ENCODE measurements around the gene CLTCL1. TPM values are rescaled to one million over a fixed set of nuclear protein-coding genes. Genes with fewer than 3 reads are reported as not detected.
"Not testable (repeated sequence)": the region's sequence is repeated elsewhere in the genome, so short reads cannot be mapped to it uniquely, and the experiment has no call there.

The CLTCL1 gene
- total and polyA plus RNA-seq, 4 experiments from 2014 or later, result 0.80 to 1.7 TPM; not detected in 2

GRCh38 chr22:19156109-19156508, 135.4 kb downstream of the CLTCL1 start:
- H3K27ac ChIP-seq (ENCODE audit: low read depth, low read length); H3K27ac Mint-ChIP-seq; CTCF ChIA-PET (ENCODE audit: partially characterized antibody); intact Hi-C loops (cut with micrococcal nuclease); H3K9me3 ChIP-seq (ENCODE audit: control insufficient read depth in 1 of 2, low read length in 2 of 2); POLR2A ChIA-PET (ENCODE audit: partially characterized antibody); DNase-seq; H3K4me1 ChIP-seq (ENCODE audit: insufficient read depth, low read length); H3K4me3 ChIP-seq (ENCODE audit: low read length in 2 of 2); H3K36me3 Mint-ChIP-seq; H3K36me3 ChIP-seq (ENCODE audit: insufficient read depth, low read length); H3K4me3 Mint-ChIP-seq: not testable (repeated sequence)
- Mint-ChIP-seq H3K9me3 (peaks cover 0 to 11% (median under 1%) of the 10 kb centered on the region in 8 donors), H3K4me1 (peaks cover 3 to 11% (median 7%) of the 10 kb centered on the region in 4 donors), H3K27me3 (peaks cover 30 to 32% of the 10 kb centered on the region in 2 donors)
- H3K27me3 ChIP-seq (ENCODE audit: insufficient read depth, low read length), result peaks cover 12% of the 10 kb centered on the region

- peaks cover 5 to 18% (median 11%) of the 10 kb centered on the region in 4 donors for H3K4me1 Mint-ChIP-seq
- H3K4me3 Mint-ChIP-seq, result peak overlapping the region in 1 of 8 donors; percentile 27
- H3K27ac Mint-ChIP-seq, result no peak overlapping the region
- no peaks in the 10 kb centered on the region for H3K4me1 ChIP-seq (ENCODE audit: insufficient read depth, low read length)
- no peaks in the 10 kb centered on the region for H3K36me3 Mint-ChIP-seq
- H3K27me3 ChIP-seq (ENCODE audit: insufficient read depth, low read length), result peaks cover 23% of the 10 kb centered on the region
- intact Hi-C loops (cut with micrococcal nuclease), result no loop called here
- POLR2A ChIA-PET (ENCODE audit: partially characterized antibody), result no interaction called here
- no peak overlapping the region for H3K27ac ChIP-seq (ENCODE audit: low read depth, low read length)
- no peak overlapping the region for H3K4me3 ChIP-seq (ENCODE audit: low read length in 2 of 2)
- H3K9me3 ChIP-seq (ENCODE audit: control insufficient read depth in 1 of 2, low read length in 2 of 2), result no peaks in the 10 kb centered on the region
- no peaks in the 10 kb centered on the region for H3K36me3 ChIP-seq (ENCODE audit: insufficient read depth, low read length)
- peaks cover 29 to 35% of the 10 kb centered on the region in 2 donors for H3K27me3 Mint-ChIP-seq
- no peak for DNase-seq
- peaks cover 0 to 11% (median under 1%) of the 10 kb centered on the region in 8 donors for H3K9me3 Mint-ChIP-seq
- CTCF ChIA-PET (ENCODE audit: partially characterized antibody), result interaction anchor here (1.8 to 2.2 kb wide), 2 partner anchors 8 to 477 kb away, joined by 5 to 7 read pairs; partner anchors contain the start of gene ESS2
These were observed 138.3 kb downstream of the CLTCL1 start for GRCh38 chr22:19152942-19153883.

GRCh38 chr22:19151329-19152191, 140.0 kb downstream of the CLTCL1 start:
- no peak for DNase-seq
- Histone ChIP-seq H3K4me1 (ENCODE audit: insufficient read depth, low read length) (no peaks in the 10 kb centered on the region), H3K9me3 (ENCODE audit: control insufficient read depth in 1 of 2, low read length in 2 of 2) (no peaks in the 10 kb centered on the region), H3K4me3 (ENCODE audit: low read length in 2 of 2) (no peak overlapping the region), H3K27ac (ENCODE audit: low read depth, low read length) (no peak overlapping the region), H3K36me3 (ENCODE audit: insufficient read depth, low read length) (no peaks in the 10 kb centered on the region), H3K27me3 (ENCODE audit: insufficient read depth, low read length) (peaks cover 23% of the 10 kb centered on the region)
- peaks cover 30 to 35% of the 10 kb centered on the region in 2 donors for H3K27me3 Mint-ChIP-seq
- H3K4me3 Mint-ChIP-seq, result peak overlapping the region; percentile 43 to 83 (median 62)
- H3K36me3 Mint-ChIP-seq, result no peaks in the 10 kb centered on the region
- intact Hi-C loops (cut with micrococcal nuclease), result no loop called here
- ChIA-PET POLR2A (ENCODE audit: partially characterized antibody) (no interaction called here), CTCF (ENCODE audit: partially characterized antibody) (no interaction called here)
- peaks cover 0 to 11% (median under 1%) of the 10 kb centered on the region in 8 donors for H3K9me3 Mint-ChIP-seq
- H3K27ac Mint-ChIP-seq, result peak overlapping the region in 1 of 7 donors; percentile 73
- H3K4me1 Mint-ChIP-seq, result peaks cover 5 to 18% (median 11%) of the 10 kb centered on the region in 4 donors

GRCh38 chr22:19150482-19151328, 140.8 kb downstream of the CLTCL1 start:
- H3K27ac Mint-ChIP-seq, result peak overlapping the region in 1 of 7 donors; percentile 73
- CTCF ChIA-PET (ENCODE audit: partially characterized antibody), result no interaction called here

GRCh38 chr22:19149991-19150390, 141.5 kb downstream of the CLTCL1 start, which contains the start of gene GSC2:
TSS of gene GSC2 (minus strand) at chr22:19150292. CDS start at chr22:19150283, 9 bp downstream.
- Histone ChIP-seq H3K36me3 (ENCODE audit: insufficient read depth, low read length) (no peaks in the 10 kb centered on the region), H3K9me3 (ENCODE audit: control insufficient read depth in 1 of 2, low read length in 2 of 2) (no peaks in the 10 kb centered on the region), H3K27me3 (ENCODE audit: insufficient read depth, low read length) (peaks cover 23% of the 10 kb centered on the region), H3K4me3 (ENCODE audit: low read length in 2 of 2) (peak within 1 kb of the TSS in 1 of 2 donors; percentile 14), H3K4me1 (ENCODE audit: insufficient read depth, low read length) (no peaks in the 10 kb centered on the region), H3K27ac (ENCODE audit: low read depth, low read length) (no peak within 1 kb of the TSS)
- ChIA-PET POLR2A (ENCODE audit: partially characterized antibody) (no interaction called here), CTCF (ENCODE audit: partially characterized antibody) (no interaction called here)
- H3K9me3 Mint-ChIP-seq, result peaks cover 0 to 11% (median under 1%) of the 10 kb centered on the region in 8 donors
- H3K27ac Mint-ChIP-seq, result peak within 1 kb of the TSS in 1 of 7 donors; percentile 73
- DNase-seq, result no peak
- peak within 1 kb of the TSS; percentile 59 to 83 (median 74) for H3K4me3 Mint-ChIP-seq
- intact Hi-C loops (cut with micrococcal nuclease), result no loop called here
- peaks cover 27 to 33% of the 10 kb centered on the region in 2 donors for H3K27me3 Mint-ChIP-seq
- peaks cover 5 to 18% (median 11%) of the 10 kb centered on the region in 4 donors for H3K4me1 Mint-ChIP-seq
- no peaks in the 10 kb centered on the region for H3K36me3 Mint-ChIP-seq

More at GRCh38 chr22:19150482-19151328, 140.8 kb downstream of the CLTCL1 start:
- POLR2A ChIA-PET (ENCODE audit: partially characterized antibody), result no interaction called here
- H3K9me3 ChIP-seq (ENCODE audit: control insufficient read depth in 1 of 2, low read length in 2 of 2), result no peaks in the 10 kb centered on the region
- intact Hi-C loops (cut with micrococcal nuclease), result no loop called here
- H3K36me3 ChIP-seq (ENCODE audit: insufficient read depth, low read length), result no peaks in the 10 kb centered on the region
- H3K4me3 ChIP-seq (ENCODE audit: low read length in 2 of 2), result no peak overlapping the region
- H3K27me3 Mint-ChIP-seq, result peaks cover 27 to 33% of the 10 kb centered on the region in 2 donors
- peak overlapping the region; percentile 5 to 83 (median 62) for H3K4me3 Mint-ChIP-seq
- H3K27ac ChIP-seq (ENCODE audit: low read depth, low read length), result no peak overlapping the region
- H3K4me1 ChIP-seq (ENCODE audit: insufficient read depth, low read length), result no peaks in the 10 kb centered on the region
- H3K27me3 ChIP-seq (ENCODE audit: insufficient read depth, low read length), result peaks cover 23% of the 10 kb centered on the region
- no peaks in the 10 kb centered on the region for H3K36me3 Mint-ChIP-seq
- no peak for DNase-seq
- H3K4me1 Mint-ChIP-seq, result peaks cover 5 to 18% (median 11%) of the 10 kb centered on the region in 4 donors
- peaks cover 0 to 11% (median under 1%) of the 10 kb centered on the region in 8 donors for H3K9me3 Mint-ChIP-seq

- no peaks in the 10 kb centered on the region for H3K36me3 ChIP-seq (ENCODE audit: insufficient read depth, low read length)
- peak in 4 of 5 donors; percentile 39 to 56 (median 46) for DNase-seq
- H3K4me3 ChIP-seq (ENCODE audit: low read length in 2 of 2), result peak overlapping the region in 1 of 2 donors; percentile 14
- peaks cover 0 to 11% (median under 1%) of the 10 kb centered on the region in 8 donors for H3K9me3 Mint-ChIP-seq
- no peaks in the 10 kb centered on the region for H3K4me1 ChIP-seq (ENCODE audit: insufficient read depth, low read length)
- ChIA-PET POLR2A (ENCODE audit: partially characterized antibody) (interaction anchor here (2.0 kb wide), 1 partner anchor 481 kb away, joined by 6 read pairs; no protein-coding TSS in a partner anchor), CTCF (ENCODE audit: partially characterized antibody) (no interaction called here)
- peaks cover 26 to 31% of the 10 kb centered on the region in 2 donors for H3K27me3 Mint-ChIP-seq
- H3K27me3 ChIP-seq (ENCODE audit: insufficient read depth, low read length), result peaks cover 23% of the 10 kb centered on the region
- peaks cover 9 to 25% (median 17%) of the 10 kb centered on the region in 4 donors for H3K4me1 Mint-ChIP-seq
- peak overlapping the region; percentile 10 to 78 (median 60) for H3K4me3 Mint-ChIP-seq
- no peak overlapping the region for H3K27ac Mint-ChIP-seq
- intact Hi-C loops (cut with micrococcal nuclease), result no loop called here
- H3K9me3 ChIP-seq (ENCODE audit: control insufficient read depth in 1 of 2, low read length in 2 of 2), result no peaks in the 10 kb centered on the region
- H3K36me3 Mint-ChIP-seq, result peaks cover 0 to 5% of the 10 kb centered on the region in 2 donors
- H3K27ac ChIP-seq (ENCODE audit: low read depth, low read length), result no peak overlapping the region
These were observed 142.3 kb downstream of the CLTCL1 start for GRCh38 chr22:19149047-19149883.
